T-helper 2 cell (primary cell): ENCODE data around the gene CPVL.
"Not testable (repeated sequence)": the region's sequence is repeated elsewhere in the genome, so short reads cannot be mapped to it uniquely, and the experiment has no call there.

ENCODE experiments used
- DNase-seq, 5 experiments: peaks; one replicate each; pipeline versions ENCODE4 v3.0.0 to v3.0.0-alpha.2; 2012 to 2022

The CPVL gene

DNA sequence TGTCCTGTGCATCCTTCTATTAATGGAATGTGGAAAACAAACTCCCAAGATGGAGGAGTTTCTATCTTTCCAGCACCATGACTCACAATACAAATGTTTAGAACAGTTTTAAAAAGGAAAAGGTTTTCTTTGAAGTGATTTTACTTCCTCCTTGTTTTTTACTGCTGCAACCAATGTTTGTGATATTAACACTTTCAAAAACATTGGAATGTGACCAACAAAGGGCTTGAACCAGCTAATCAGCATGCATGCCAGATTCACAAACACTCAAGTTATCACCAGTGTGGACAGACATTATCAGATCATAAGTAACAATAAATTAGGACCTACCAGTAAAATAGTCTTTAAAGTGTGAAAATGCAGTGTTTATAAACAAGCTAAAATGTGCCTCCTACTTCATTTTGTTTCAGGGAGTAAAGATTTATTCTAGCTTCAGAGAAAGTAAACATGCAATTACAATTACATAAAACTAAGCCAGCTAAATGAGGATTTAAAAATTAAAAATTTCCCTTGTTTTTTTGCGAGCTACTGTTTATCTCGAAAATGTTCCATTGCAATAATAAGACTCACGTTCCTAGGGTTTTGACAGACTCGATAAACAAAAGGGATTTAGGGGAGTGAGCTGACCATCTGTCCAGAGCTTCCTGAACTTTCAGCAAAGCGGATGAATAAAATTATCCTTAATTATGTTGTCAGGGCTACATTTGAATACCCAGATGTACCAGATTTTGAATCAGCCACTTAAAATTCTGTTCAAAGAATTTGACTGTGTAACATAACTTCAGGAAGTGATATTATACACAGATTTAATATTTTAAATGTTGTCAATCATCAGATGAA is 29.8 kb downstream of the CPVL start:
- DNase-seq = no peak

- DNase-seq = no peak
These were observed 30.6 kb downstream of the CPVL start for GRCh38 chr7:29115753-29116152.

DNA sequence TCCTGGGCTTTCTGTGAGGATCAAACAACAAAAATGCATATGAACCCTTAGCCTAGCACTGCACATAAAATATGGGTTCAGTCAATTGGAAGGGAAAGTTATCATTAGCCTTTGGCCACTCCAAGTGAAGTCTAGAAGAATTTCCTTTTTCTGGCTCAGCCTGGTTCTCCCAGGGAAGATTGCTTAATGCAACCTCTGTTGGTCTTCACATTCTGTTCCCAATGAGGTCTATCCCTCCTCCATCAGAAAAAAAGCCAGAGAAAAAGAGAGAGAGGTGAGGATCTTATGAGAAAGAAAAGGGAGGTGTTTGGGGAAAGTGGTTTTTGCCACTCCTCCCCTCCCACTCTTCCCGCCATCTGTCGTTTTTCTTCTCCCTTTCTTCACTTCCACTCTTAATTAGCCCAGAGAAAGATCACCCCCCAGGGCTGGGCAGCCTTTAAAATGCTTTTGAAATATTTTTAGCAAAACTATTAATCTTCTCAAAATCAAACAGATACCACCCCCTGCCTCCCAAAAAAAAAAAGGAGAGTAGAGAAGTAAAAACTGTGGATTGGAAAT is 31.1 kb downstream of the CPVL start:
- DNase-seq = no peak

- not testable (repeated sequence) for DNase-seq
These were observed 32.1 kb downstream of the CPVL start for GRCh38 chr7:29114266-29114665.

GRCh38 chr7:29113384-29114102 is 32.8 kb downstream of the CPVL start:
- DNase-seq = peak in 1 of 5 experiments; percentile 26

GRCh38 chr7:29112721-29113120 is 33.6 kb downstream of the CPVL start:
- DNase-seq = no peak

DNA sequence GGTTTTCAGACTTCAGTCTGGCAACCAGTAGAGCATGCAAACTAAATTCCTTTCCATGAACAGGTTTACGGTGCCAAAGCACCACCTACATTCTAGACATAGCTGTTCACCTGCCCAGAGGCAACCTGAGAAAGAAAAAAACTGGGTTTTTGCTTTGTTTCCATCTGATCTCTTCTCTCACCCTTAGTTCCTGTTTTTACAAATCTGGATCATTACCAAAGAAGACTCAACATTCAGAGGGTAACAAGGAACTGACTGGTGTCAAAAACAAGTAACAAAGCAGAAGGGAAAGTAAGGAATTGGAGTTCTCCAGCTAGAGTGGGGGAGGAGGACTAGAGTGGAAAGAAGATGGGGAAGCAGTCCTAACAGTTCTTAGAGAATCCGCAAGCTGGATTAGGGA is 36.4 kb downstream of the CPVL start:
- no peak for DNase-seq

DNA sequence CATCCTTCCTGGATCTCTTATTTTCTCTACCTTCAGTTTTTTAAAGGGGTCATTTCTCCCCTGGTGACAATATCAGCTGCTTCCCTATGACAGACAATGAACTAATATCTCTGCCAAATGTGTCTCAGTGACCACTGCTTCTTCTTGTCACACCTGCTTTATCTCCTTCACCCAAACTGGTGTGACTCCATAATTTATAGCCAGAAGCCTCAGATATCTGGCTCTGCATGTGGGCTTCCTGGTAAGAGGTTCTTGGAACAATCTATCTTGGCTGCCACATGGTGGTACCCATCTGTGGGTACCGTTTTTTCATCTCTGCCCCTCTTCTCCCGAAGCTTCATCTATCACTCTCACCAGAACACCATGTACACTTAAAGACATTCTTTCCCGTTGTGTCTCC is 37.0 kb downstream of the CPVL start:
- DNase-seq = no peak

GRCh38 chr7:29107056-29107455 is 39.3 kb downstream of the CPVL start:
- no peak for DNase-seq

DNA sequence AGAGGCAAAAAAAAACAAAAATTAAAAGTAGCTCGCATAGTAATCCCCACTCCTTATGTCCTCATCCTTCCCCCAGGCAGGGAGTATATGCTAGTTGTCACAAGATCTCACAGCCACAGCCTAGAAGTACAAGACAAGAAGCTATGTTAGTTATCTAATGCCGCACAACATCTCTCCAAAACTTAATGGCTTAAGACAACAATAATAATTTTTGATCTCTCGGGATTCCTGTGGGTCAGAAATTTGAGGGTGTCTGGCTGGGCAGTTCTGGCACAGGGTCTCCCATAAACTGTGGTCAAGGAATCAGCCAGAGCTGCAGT is 39.7 kb downstream of the CPVL start:
- no peak for DNase-seq

GRCh38 chr7:29105752-29106668 is 40.3 kb downstream of the CPVL start:
- DNase-seq = peak in 1 of 5 experiments; percentile 48

- DNase-seq = no peak
These were observed 41.1 kb downstream of the CPVL start for GRCh38 chr7:29105191-29105590.

DNA sequence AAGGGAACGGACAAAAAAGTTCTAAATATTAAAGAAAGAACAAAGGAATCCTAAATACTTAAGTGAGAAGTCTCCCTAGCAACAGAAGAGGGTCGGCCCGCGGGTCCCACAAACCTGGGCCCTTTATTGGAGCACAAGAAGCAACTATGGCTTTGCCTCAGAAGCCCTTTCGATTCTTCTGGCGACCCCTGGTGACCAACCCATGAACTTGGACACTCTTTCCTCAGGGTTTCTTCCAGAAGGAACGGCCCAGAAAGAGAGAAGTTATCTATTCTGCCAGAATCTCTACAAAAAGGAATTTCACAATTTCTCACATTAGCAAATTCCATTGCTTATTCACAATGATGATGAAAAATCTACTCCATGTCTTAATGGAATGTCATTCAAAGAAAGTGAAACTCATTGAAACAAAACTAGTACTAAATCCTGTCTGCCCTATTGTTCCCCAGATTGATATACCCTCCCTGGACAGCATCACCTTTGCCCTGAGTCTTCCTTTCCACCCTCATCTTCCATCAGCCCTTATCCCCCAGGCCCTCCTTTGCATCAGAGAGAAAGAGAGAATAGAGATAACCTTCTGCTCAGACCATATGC is 43.7 kb downstream of the CPVL start:
- DNase-seq = peak in 1 of 5 experiments; percentile 28

- DNase-seq = no peak
These were observed 45.4 kb downstream of the CPVL start for GRCh38 chr7:29100924-29101323.

GRCh38 chr7:29099896-29100847 is 46.2 kb downstream of the CPVL start:
- no peak for DNase-seq

- no peak for DNase-seq
These were observed 49.9 kb downstream of the CPVL start for GRCh38 chr7:29096446-29096730.

- no peak for DNase-seq
These were observed 50.5 kb downstream of the CPVL start for GRCh38 chr7:29095631-29096445.

GRCh38 chr7:29093091-29093490 is 53.2 kb downstream of the CPVL start:
- not testable (repeated sequence) for DNase-seq

GRCh38 chr7:29091715-29092114 is 54.6 kb downstream of the CPVL start:
- peak in 1 of 5 experiments; percentile 57 for DNase-seq

- no peak for DNase-seq
These were observed 55.3 kb downstream of the CPVL start for GRCh38 chr7:29090836-29091601.
